H1 (cell line): ENCODE data around the gene ATR. TPM values are rescaled to one million over a fixed set of nuclear protein-coding genes. Genes with fewer than 3 reads are reported as not detected.
A peak's percentile ranks its signal among the peaks of the same experiment; 100 is the strongest.

ENCODE experiments used
- CTCF ChIA-PET: fragments of 300-600 bp; sonication (Branson Sonifier 250); formaldehyde crosslinking; loops from one replicate; lab custom pipeline; 2021; ENCODE audit not compliant: partially characterized antibody; lab: Charles Lee
- POLR2A ChIA-PET: fragments of 300-600 bp; sonication (Branson Sonifier 250); formaldehyde crosslinking; loops from one replicate; lab custom pipeline; 2021; ENCODE audit warnings: inconsistent platforms; ENCODE audit not compliant: partially characterized antibody; lab: Charles Lee
- DNase-seq, 2 experiments: peaks; one replicate each; pipeline versions ENCODE4 v3.0.0 to v3.0.0-alpha.2; 2010 to 2022; ENCODE audit warnings: low spot score in 2 of 2, low read depth in 1 of 2, mixed read lengths in 1 of 2
- FAIRE-seq: peaks from 2 replicates; lab custom pipeline; 2011; peaks lifted over from hg19 to GRCh38; lab: Jason Lieb, UNC
- H2AFZ ChIP-seq: 2 replicates; pipeline ENCODE4 v1.8.1; 2012; ENCODE audit warnings: low read length, inconsistent platforms
- H2AK5ac ChIP-seq: 2 replicates; pipeline ENCODE4 v1.6.1; 2013; ENCODE audit warnings: low read depth, low read length
- H2BK120ac ChIP-seq: replicated peaks from 2 replicates; pipeline ENCODE3; 2013; ENCODE audit warnings: low read depth, low read length, inconsistent platforms
- H2BK12ac ChIP-seq: 2 replicates; pipeline ENCODE4 v1.6.1; 2013; ENCODE audit warnings: low read depth, low read length
- H2BK15ac ChIP-seq: 2 replicates; pipeline ENCODE4 v1.6.1; 2013; ENCODE audit warnings: low read length
- H2BK20ac ChIP-seq: 2 replicates; pipeline ENCODE4 v1.6.1; 2013; ENCODE audit warnings: low read length
- H2BK5ac ChIP-seq: 2 replicates; pipeline ENCODE4 v1.6.1; 2013; ENCODE audit warnings: low read depth, low read length
- H3K14ac ChIP-seq: 2 replicates; pipeline ENCODE4 v1.6.1; 2013; ENCODE audit warnings: inconsistent platforms; ENCODE audit not compliant: insufficient read length
- H3K18ac ChIP-seq: 2 replicates; pipeline ENCODE4 v1.6.1; 2013; ENCODE audit warnings: low read length; ENCODE audit errors: extremely low read depth
- H3K23ac ChIP-seq: 2 replicates; pipeline ENCODE4 v1.6.1; 2013; ENCODE audit warnings: inconsistent platforms; ENCODE audit not compliant: insufficient read length
- H3K23me2 ChIP-seq: 2 replicates; pipeline ENCODE4 v1.6.1; 2013; ENCODE audit warnings: low read depth, low read length
- H3K27ac ChIP-seq: 2 replicates; pipeline ENCODE4 v1.6.1; 2011; ENCODE audit warnings: low read depth, low read length, inconsistent platforms
- H3K27me3 ChIP-seq, 4 experiments: replicated peaks in 1 of 4; 1 replicate in 1 of 4; 2 replicates in 3 of 4; pipeline versions ENCODE4 v1.6.1 to v1.8.1; 2011 to 2013; ENCODE audit warnings: low read length in 3 of 4, mild to moderate bottlenecking in 3 of 4, inconsistent platforms in 2 of 4, mixed read lengths in 2 of 4, moderate library complexity in 1 of 4; ENCODE audit not compliant: control insufficient read depth in 3 of 4, insufficient read depth in 3 of 4; ENCODE audit errors: extremely low read depth in 1 of 4
- H3K36me3 ChIP-seq, 4 experiments: 2 replicates each; pipeline versions ENCODE4 v1.6.1 to v1.8.1; 2011 to 2013; ENCODE audit warnings: mild to moderate bottlenecking in 4 of 4, low read length in 3 of 4, moderate library complexity in 2 of 4, control low read depth in 1 of 4, inconsistent platforms in 1 of 4; ENCODE audit not compliant: insufficient read depth in 4 of 4, control insufficient read depth in 2 of 4
- H3K4ac ChIP-seq: replicated peaks from 2 replicates; pipeline ENCODE3; 2013; ENCODE audit warnings: low read length, low read depth, mixed read lengths, inconsistent platforms; ENCODE audit not compliant: insufficient read length
- H3K4me1 ChIP-seq, 4 experiments: replicated peaks in 1 of 4; 1 replicate in 1 of 4; 2 replicates in 3 of 4; pipeline versions ENCODE4 v1.6.1 to v1.8.1; 2011 to 2013; ENCODE audit warnings: low read length in 3 of 4, inconsistent platforms in 2 of 4, mixed read lengths in 1 of 4; ENCODE audit not compliant: insufficient read depth in 4 of 4, control insufficient read depth in 3 of 4
- H3K4me2 ChIP-seq, 2 experiments: 2 replicates each; pipeline versions ENCODE4 v1.6.1 to v1.8.1; 2011 to 2013; ENCODE audit warnings: low read depth in 2 of 2, low read length in 2 of 2, control low read depth in 1 of 2, inconsistent platforms in 1 of 2, mild to moderate bottlenecking in 1 of 2; ENCODE audit not compliant: insufficient read depth in 1 of 2
- H3K4me3 ChIP-seq, 4 experiments: fragments of 200-600, 300-600 bp in 1 of 4; sonication (generic), shearing (Covaris generic), sonication (Bioruptor Twin) in 1 of 4; 2 replicates each; pipeline versions ENCODE4 v1.5.1 to v1.8.1; 2011 to 2016; ENCODE audit warnings: low read length in 4 of 4, low read depth in 3 of 4, control low read depth in 2 of 4, inconsistent platforms in 2 of 4, mild to moderate bottlenecking in 2 of 4, mixed read lengths in 1 of 4, moderate library complexity in 1 of 4; ENCODE audit not compliant: insufficient read depth in 2 of 4; ENCODE audit errors: extremely low read depth in 1 of 4
- H3K56ac ChIP-seq: replicated peaks from 2 replicates; pipeline ENCODE3; 2013; ENCODE audit warnings: low read depth, mild to moderate bottlenecking, mixed read lengths, low read length, inconsistent platforms; ENCODE audit not compliant: insufficient read length
- H3K79me1 ChIP-seq: 2 replicates; pipeline ENCODE4 v1.6.1; 2013; ENCODE audit warnings: low read depth, low read length, control low read depth
- H3K79me2 ChIP-seq, 2 experiments: 2 replicates each; pipeline versions ENCODE4 v1.6.1 to v1.8.1; 2012 to 2013; ENCODE audit warnings: low read length in 2 of 2, mild to moderate bottlenecking in 2 of 2, inconsistent platforms in 1 of 2; ENCODE audit not compliant: insufficient read depth in 2 of 2, control insufficient read depth in 1 of 2
- H3K9ac ChIP-seq, 4 experiments: replicated peaks in 1 of 4; 1 replicate in 1 of 4; 2 replicates in 3 of 4; pipeline versions ENCODE4 v1.6.1 to v1.8.1; 2011 to 2013; ENCODE audit warnings: low read depth in 3 of 4, low read length in 3 of 4, control low read depth in 2 of 4, mild to moderate bottlenecking in 2 of 4, moderate library complexity in 2 of 4, inconsistent platforms in 1 of 4; ENCODE audit errors: extremely low read depth in 1 of 4
- H3K9me3 ChIP-seq, 2 experiments: 2 replicates each; pipeline versions ENCODE4 v1.6.1 to v1.8.1; 2012 to 2013; ENCODE audit warnings: mild to moderate bottlenecking in 2 of 2, moderate library complexity in 2 of 2, control low read depth in 1 of 2, inconsistent platforms in 1 of 2, low read depth in 1 of 2, low read length in 1 of 2, mixed read lengths in 1 of 2; ENCODE audit not compliant: insufficient read depth in 2 of 2
- H4K20me1 ChIP-seq, 2 experiments: replicated peaks in 1 of 2; 2 replicates each; pipeline versions ENCODE3 to v1.8.1; 2011 to 2013; ENCODE audit warnings: inconsistent platforms in 2 of 2, low read length in 2 of 2, mild to moderate bottlenecking in 1 of 2; ENCODE audit not compliant: insufficient read depth in 2 of 2, control insufficient read depth in 1 of 2
- H4K5ac ChIP-seq: 2 replicates; pipeline ENCODE4 v1.6.1; 2013; ENCODE audit warnings: low read length, low read depth, mixed read lengths, inconsistent platforms; ENCODE audit not compliant: insufficient read length
- H4K8ac ChIP-seq: 2 replicates; pipeline ENCODE4 v1.8.0; 2013; ENCODE audit warnings: mild to moderate bottlenecking, moderate library complexity, low read length, inconsistent platforms; ENCODE audit not compliant: insufficient read depth; ENCODE audit errors: extremely low read depth
- H4K91ac ChIP-seq: replicated peaks from 2 replicates; pipeline ENCODE3; 2013; ENCODE audit warnings: low read length, mixed read lengths, inconsistent platforms; ENCODE audit not compliant: insufficient read length
- GTF2F1 ChIP-seq: IDR thresholded peaks from 2 replicates; pipeline ENCODE4 v1.6.1; 2012; ENCODE audit warnings: low read depth, low read length, improper control_type of control experiment, borderline replicate concordance
- JUND ChIP-seq: IDR thresholded peaks from 2 replicates; pipeline ENCODE4 v1.6.1; 2011; ENCODE audit warnings: mild to moderate bottlenecking, improper control_type of control experiment, low read length
- RBBP5 ChIP-seq: IDR thresholded peaks from 2 replicates; pipeline ENCODE4 v1.7.1; 2012; ENCODE audit warnings: low read depth, mild to moderate bottlenecking, inconsistent platforms, low read length, moderate library complexity, borderline replicate concordance
- WGBS, 2 experiments: shearing (Covaris generic) in 1 of 2; methylation state at CpG; one replicate each; pipeline versions ENCODE4 v1.1.6 to v1.1.7; 2013 to 2015; ENCODE audit warnings: low lambda C conversion rate in 2 of 2, mixed read lengths in 2 of 2, inconsistent platforms in 1 of 2, low coverage in 1 of 2, missing lambda C conversion rate in 1 of 2; ENCODE audit not compliant: insufficient replicate concordance in 2 of 2, insufficient coverage in 1 of 2, insufficient read length in 1 of 2; ENCODE audit errors: extremely low coverage in 1 of 2, missing lambda C conversion rate in 1 of 2; 5-methylcytosine and 5-hydroxymethylcytosine counted together
- polyA plus RNA-seq, 7 experiments: library from polyadenylated mRNA; depleted of rRNA in 3 of 7; stranded (reverse) in 5 of 7; unstranded in 2 of 7; fragments of >200 nt in 5 of 7; fragments of 200-250 nt in 2 of 7; gene quantifications; 1 replicate in 5 of 7; 2 replicates in 1 of 7; 4 replicates in 1 of 7; pipeline versions ENCODE4 v1.2.1 to v1.2.3, GENCODE V29; 2011 to 2013; ENCODE audit warnings: missing spikeins in 2 of 7, mixed read lengths in 2 of 7
- total RNA-seq: library from RNA; stranded (reverse); fragmentation: NEBNext Ultra II Directional; extraction: Animal tissue kit (Norgen Biotek cat#: 25700); gene quantifications from 2 replicates; pipeline ENCODE4 v1.2.1, GENCODE V29; 2021

The ATR gene
- total and polyA plus RNA-seq, 2 of the 8 experiments (the other 6 are each of a cell fraction or from before 2014, with no cell fraction given): 8.4 to 23.2 TPM

DNA sequence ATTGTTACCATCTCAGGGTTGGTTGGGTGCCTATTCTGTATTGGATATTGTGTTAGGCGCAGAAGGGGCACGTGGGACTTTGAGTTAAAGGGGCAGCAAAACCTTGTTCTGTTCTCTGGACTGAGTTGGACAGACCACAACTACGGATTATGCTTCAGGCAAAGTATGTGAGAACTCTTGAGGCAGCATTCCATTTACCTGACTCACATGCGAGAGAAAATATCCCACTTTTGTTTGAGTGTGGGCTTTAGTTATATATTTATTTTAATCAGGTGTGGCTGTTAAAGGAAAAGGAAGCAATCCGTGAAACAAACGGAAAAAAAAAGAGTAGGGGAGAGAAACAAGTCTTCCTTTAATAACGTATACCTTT lies 17.0 kb upstream of the ATR start:
- Histone ChIP-seq H3K9ac (peak overlapping the region in 1 of 4 experiments; percentile 62; a peak in 1 of 7 replicates), H2BK20ac (no peak overlapping the region), H2BK5ac (no peak overlapping the region), H3K14ac (no peak overlapping the region), H3K36me3 (no peaks in the 10 kb centered on the region), H3K4ac (peak overlapping the region; percentile 27), H3K18ac (no peak overlapping the region), H2AFZ (peak overlapping the region; percentile 94), H3K27ac (no peak overlapping the region), H3K79me1 (no peaks in the 10 kb centered on the region; the same call in 1 of the 2 replicates), H2AK5ac (no peak overlapping the region), H4K91ac (no peak overlapping the region), H2BK15ac (no peak overlapping the region; the same call in 1 of the 2 replicates), H3K4me2 (peak overlapping the region; percentile 57 to 77), H4K5ac (no peak overlapping the region), H2BK120ac (no peak overlapping the region), H3K23me2 (peaks cover 8% of the 10 kb centered on the region), H3K9me3 (no peaks in the 10 kb centered on the region), H3K27me3 (no peaks in the 10 kb centered on the region), H3K23ac (no peak overlapping the region), H3K79me2 (peaks cover 0 to 7% of the 10 kb centered on the region in 2 experiments; a peak in 2 of 4 replicates), H2BK12ac (no peak overlapping the region), H3K56ac (no peak overlapping the region), H4K20me1 (no peaks in the 10 kb centered on the region), H3K4me3 (peak overlapping the region; percentile 68 to 91 (median 78)), H3K4me1 (peaks cover 0 to 4% (median 2%) of the 10 kb centered on the region in 4 experiments; a peak in 2 of 7 replicates), H4K8ac (no peak overlapping the region)
- ChIA-PET POLR2A (interaction anchor here (1.4 kb wide), 1 partner anchor 15 kb away, joined by 8 read pairs; no protein-coding TSS in a partner anchor), CTCF (interaction anchor here (0.7 to 1.2 kb wide), 2 partner anchors 9 to 62 kb away, joined by 3 to 4 read pairs; no protein-coding TSS in a partner anchor)
- TF ChIP-seq JUND: peak; percentile 59; the same call in 1 of the 2 replicates
- no peak for TF ChIP-seq GTF2F1
- no peak for TF ChIP-seq RBBP5
- no peak for FAIRE-seq
- WGBS, 2 experiments: 20% methylated on average over 7 of the region's 7 CpGs; no CpG with 5 or more reads in 1 of the 2 experiments
- DNase-seq: no peak
